GM08714 (cell line): ENCODE results near the gene WNT5A.

Experiments
- H3K4me3 ChIP-seq: fragments of 200-500 bp; sonication (Bioruptor generic); 2 replicates; pipeline ENCODE4 v1.5.1; 2014; ENCODE audit warnings: mild to moderate bottlenecking, low read length, inconsistent platforms
- ZNF274 ChIP-seq: IDR thresholded peaks from 2 replicates; pipeline ENCODE4 v1.6.1; 2012; ENCODE audit warnings: mild to moderate bottlenecking, low read depth, low read length

The WNT5A gene

DNA sequence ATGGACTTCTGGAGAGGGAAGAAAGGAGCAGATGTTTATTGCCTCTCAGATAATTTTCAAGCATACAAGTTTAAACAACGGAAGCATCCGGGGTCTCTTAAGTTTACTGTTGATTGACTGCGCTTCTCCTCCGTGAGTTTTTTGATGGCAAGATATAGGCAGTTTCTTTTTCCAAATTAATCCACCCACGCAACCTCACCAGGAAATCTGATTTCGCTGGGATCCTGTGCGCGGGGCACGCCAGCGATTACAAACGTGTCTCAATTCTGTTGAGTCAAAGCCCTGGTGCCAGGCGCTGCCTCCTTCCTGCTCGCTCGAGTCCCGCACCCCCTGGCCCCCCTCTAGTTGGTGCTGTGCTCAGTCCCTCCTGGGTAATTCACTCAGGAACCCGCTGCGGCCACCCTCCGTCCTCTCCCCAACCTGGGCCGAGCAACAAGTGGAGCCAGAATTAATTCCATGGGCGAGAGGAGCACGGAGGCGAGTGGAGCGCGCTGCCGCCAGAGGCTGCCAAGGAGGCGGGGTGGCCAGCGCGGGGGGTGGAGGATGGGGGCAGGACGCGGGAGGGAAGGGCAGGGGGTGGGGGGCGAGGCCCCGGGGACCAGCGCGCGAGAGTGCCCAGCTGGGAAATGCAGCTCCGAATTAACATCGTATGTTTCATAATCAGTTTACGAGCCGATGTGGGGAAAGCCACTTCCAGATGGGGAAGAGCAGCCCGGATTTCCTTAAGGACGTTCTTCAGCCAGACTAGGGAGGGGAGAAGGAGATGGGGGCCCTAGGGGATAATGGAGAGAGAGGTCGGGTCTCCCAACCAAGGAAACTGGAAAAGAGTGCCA lies 6.0 kb downstream of the WNT5A start:
- no peak for TF ChIP-seq ZNF274
- H3K4me3 ChIP-seq, result no peak overlapping the region

GRCh38 chr3:55477306-55478303 lies 9.5 kb downstream of the WNT5A start:
- H3K4me3 ChIP-seq, result no peak overlapping the region
- TF ChIP-seq ZNF274, result no peak

DNA sequence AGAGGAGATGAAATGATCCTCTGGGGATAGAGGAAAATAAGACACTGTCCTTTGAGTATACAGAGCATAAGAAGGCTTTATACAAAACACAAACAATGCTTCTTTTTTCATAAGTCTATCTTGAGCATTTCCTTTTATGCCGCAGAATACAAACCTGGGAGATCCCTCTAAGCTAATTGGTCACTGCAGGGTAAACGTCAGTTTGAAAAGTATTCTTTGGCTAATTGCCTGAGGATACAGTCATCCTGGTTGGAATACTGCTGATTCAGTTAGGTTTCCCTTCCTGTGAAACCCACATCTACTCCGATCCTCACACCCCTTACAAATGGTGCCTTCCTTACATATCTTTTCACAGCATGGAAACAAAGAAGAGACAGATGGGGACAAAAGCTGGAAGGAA lies 10.6 kb downstream of the WNT5A start:
- H3K4me3 ChIP-seq, result no peak overlapping the region
- no peak for TF ChIP-seq ZNF274

DNA sequence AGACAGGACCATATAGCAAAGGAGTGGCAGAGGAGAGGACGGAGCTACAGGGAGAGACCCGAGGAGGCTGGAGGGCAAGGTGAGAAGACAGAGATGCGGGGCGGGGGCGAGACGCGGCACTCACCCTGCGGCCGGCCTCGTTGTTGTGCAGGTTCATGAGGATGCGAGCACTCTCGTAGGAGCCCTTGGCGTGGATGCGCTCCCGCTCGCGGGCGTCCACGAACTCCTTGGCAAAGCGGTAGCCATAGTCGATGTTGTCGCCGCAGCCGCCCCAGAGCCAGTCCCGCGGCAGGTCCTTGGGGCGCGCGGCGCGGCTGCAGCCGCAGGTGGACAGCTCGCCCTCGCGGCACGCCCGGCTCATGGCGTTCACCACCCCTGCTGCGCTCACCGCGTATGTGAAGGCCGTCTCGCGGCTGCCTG lies 12.9 kb downstream of the WNT5A start:
- no peak overlapping the region for H3K4me3 ChIP-seq
- TF ChIP-seq ZNF274, result no peak

DNA sequence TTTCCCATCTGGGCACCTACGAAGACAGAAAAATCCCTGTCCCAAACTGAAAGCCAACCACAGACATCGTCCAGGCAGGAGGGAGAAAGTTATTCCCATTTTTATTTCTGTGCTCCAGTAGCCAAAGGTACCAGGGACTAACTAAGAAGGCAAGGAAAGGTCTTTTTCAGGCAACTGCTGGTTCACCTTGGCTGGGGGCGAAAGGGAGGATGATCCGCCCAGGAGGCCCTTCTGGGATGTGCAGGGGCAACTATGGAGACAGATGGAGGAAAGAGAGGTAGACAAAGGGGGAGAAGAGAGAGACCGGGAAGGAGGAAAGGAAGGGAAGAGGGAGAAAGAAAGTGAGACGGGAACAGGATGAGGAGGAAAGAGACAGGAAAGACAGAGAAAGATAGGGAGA lies 13.3 kb downstream of the WNT5A start:
- TF ChIP-seq ZNF274, result no peak
- H3K4me3 ChIP-seq, result no peak overlapping the region

DNA sequence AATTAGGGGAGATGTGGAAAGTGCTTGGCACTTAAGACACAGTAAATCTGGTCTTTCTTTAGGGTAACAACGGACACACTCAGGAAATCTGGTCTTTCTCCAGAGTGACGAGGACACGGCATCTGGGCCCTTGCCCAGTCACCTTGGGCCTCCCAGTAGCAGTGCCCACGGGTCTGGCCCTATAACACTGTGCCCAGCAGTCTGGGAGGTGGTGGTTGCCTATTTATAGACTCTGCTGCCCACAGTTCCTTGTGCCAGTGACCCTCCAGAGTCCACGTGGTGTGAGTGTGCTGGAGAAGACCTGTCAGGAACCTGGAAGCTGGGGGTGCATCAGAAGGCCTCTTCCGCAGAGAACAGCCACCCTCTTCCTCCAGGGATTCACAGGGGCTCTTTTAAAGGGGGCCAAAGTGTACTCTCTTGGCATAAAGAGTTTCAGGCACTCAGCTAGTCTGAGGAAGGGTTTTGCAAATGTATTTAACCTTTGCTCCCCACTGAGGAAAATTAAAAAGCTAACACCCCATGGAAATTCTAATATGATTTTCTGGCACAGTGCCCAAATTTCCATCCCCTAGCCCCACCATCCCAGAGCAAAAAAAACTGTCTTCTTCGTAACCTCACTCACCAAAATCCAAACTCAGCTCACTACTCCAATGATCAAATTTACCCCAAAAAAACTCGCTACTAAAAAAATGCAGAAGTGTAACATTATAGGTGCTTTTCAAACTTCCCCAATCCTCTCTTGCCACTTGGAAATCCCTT lies 15.4 kb downstream of the WNT5A start:
- no peak overlapping the region for H3K4me3 ChIP-seq
- TF ChIP-seq ZNF274, result no peak

DNA sequence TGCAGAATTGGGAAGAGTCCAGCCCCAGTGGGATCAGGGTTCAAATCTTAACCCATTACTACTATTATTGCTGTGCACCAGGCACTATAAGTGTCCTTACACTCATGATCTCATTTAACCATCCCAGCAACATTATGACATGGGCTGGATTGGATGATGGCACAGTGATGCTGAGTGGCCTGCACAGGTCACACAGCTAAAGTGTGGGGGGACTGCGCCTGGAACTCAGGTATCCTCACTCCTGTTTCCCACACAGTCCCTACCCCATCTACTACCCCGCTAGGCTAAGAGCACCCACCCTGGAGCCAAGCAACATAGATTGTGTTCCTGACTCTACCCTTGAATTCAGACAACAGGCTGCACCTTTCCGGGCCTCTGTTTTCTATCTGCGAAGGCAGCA lies 16.0 kb downstream of the WNT5A start:
- no peak for TF ChIP-seq ZNF274
- no peak overlapping the region for H3K4me3 ChIP-seq

DNA sequence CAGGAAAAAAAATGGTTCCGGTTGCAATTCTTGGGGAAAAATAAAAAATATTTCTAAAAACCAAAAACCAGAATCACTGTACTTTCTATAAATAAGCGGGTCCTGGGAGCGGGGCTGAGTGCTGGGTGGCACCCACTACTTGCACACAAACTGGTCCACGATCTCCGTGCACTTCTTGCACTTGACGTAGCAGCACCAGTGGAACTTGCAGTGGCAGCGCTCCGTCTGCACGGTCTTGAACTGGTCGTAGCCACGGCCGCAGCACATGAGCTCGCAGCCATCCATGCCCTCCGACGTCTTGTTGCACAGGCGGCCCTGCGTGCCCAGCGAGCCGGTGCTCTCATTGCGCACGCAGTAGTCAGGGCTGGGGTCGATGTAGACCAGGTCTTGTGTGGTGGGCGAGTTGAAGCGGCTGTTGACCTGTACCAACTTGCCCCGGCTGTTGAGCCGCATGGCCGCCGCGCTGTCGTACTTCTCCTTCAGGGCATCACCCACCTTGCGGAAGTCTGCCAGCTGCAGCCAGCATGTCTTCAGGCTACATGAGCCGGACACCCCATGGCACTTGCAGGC lies 17.1 kb downstream of the WNT5A start:
- no peak for TF ChIP-seq ZNF274
- H3K4me3 ChIP-seq, result no peak overlapping the region

- no peak for TF ChIP-seq ZNF274
- H3K4me3 ChIP-seq, result no peak overlapping the region
Measured at GRCh38 chr3:55468251-55468650, 18.9 kb downstream of the WNT5A start.

DNA sequence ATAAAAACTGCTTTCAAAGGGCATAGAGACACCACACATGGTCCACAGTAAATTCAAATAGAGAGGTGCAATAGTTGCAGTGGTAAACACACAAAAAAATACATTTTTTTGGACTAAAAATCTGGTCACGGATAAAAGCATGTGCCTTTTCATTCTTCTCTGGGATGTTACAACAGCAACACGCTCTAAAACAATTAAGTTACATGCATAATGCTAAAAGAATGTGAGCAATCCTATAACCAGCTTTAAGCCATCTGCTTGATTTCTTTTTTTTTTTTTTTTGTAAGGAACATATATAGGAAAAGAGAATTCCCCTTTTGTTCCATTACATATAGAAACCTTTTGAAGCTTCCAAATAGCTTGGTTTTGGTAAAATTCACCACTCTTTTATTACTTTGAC lies 20.0 kb downstream of the WNT5A start:
- H3K4me3 ChIP-seq, result no peak overlapping the region

GRCh38 chr3:55466526-55466925 lies 20.6 kb downstream of the WNT5A start:
- H3K4me3 ChIP-seq, result no peak overlapping the region
- TF ChIP-seq ZNF274, result no peak

More for the DNA sequence above, 20.0 kb downstream of the WNT5A start:
- no peak for TF ChIP-seq ZNF274

- no peak overlapping the region for H3K4me3 ChIP-seq
- TF ChIP-seq ZNF274, result no peak
Measured at GRCh38 chr3:55461896-55462295, 25.2 kb downstream of the WNT5A start.

DNA sequence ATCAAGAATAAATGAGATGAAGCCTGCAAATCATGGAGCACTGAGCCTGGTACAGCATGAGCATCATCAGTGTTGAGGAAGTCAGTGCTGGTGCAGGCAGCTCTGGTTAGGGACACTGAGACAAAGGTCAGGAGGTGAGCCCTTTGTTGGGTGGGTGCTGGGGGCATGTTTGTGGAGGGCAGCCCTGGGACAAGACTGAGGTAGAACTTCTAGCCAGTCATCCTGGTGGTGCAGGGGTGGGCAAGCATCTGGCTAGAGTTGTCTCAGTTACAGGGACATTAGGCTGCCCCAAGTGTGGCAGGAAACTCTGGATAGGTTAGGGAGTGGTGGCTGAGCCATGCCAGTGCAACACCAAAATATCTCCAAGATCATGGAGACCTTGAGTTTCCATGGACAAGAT lies 27.3 kb downstream of the WNT5A start:
- no peak overlapping the region for H3K4me3 ChIP-seq
- no peak for TF ChIP-seq ZNF274
